Activated T-helper 2 cell treated with anti-CD3 and anti-CD28 coated beads, Interferon-gamma antibody, Interleukin-2, Interleukin-4, amounts not matched to agents 10 μg/mL and 5 μg/mL and 100 μg/mL, durations not matched to agents 14 hours and 24 hours and 36 hours (primary cell): Measurements from ENCODE around the gene POLR3A. TPM values are rescaled to one million over a fixed set of nuclear protein-coding genes. Genes with fewer than 3 reads are reported as not detected.

ENCODE experiments used
- DNase-seq: peaks from one replicate; pipeline ENCODE4 v3.0.0; 2021; ENCODE audit warnings: low spot score
- H3K27ac Mint-ChIP-seq: one replicate; pipeline ENCODE4 v1.8.0; 2021; ENCODE audit warnings: mixed read lengths
- H3K27me3 Mint-ChIP-seq: one replicate; pipeline ENCODE4 v1.8.0; 2021; ENCODE audit warnings: low read depth, mixed read lengths
- H3K36me3 Mint-ChIP-seq: one replicate; pipeline ENCODE4 v1.8.0; 2021; ENCODE audit warnings: low read depth, mixed read lengths
- H3K4me1 Mint-ChIP-seq: one replicate; pipeline ENCODE4 v1.8.0; 2021; ENCODE audit warnings: low read depth, mixed read lengths
- H3K4me3 Mint-ChIP-seq: one replicate; pipeline ENCODE4 v1.8.0; 2021; ENCODE audit warnings: low read depth, mild to moderate bottlenecking, moderate library complexity, mixed read lengths
- H3K9me3 Mint-ChIP-seq: one replicate; pipeline ENCODE4 v1.8.0; 2021; ENCODE audit warnings: mixed read lengths
- intact Hi-C: fragments of 100-400 bp; cut with micrococcal nuclease; formaldehyde crosslinking; loops from one replicate; pipeline ENCODE4 v1.15.1; 2023
- total RNA-seq: library from RNA; stranded (reverse); gene quantifications from 2 replicates; pipeline ENCODE4 v1.2.3, GENCODE V29; 2022

POLR3A gene
- total RNA-seq, 1 donor from 2014 or later = 23.5 TPM

DNA sequence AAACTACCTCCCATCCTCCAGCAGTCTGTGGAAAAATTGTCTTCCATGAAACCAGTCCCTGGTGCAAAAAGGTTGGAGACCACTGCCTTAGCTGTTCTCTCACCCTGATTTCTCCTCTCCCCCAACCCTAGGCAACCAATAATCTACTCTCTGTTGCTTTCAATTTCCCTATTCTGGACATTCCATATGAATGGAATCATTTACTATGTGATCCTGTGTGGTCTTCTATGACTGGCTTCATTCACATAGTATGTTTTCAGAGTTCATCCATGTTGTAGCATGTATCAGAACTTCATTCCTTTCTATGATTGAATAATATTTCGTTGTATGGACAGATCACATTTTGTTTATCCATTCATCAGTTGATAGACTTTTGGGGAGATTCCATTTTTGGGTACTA lies 64.5 kb downstream of the POLR3A start:
- peaks cover 13% of the 10 kb centered on the region for H3K9me3 Mint-ChIP-seq
- H3K4me3 Mint-ChIP-seq = no peak overlapping the region
- no peak for DNase-seq
- H3K27ac Mint-ChIP-seq = no peak overlapping the region
- H3K36me3 Mint-ChIP-seq = no peaks in the 10 kb centered on the region
- intact Hi-C loops = no loop called here
- no peaks in the 10 kb centered on the region for H3K27me3 Mint-ChIP-seq
- no peaks in the 10 kb centered on the region for H3K4me1 Mint-ChIP-seq

DNA sequence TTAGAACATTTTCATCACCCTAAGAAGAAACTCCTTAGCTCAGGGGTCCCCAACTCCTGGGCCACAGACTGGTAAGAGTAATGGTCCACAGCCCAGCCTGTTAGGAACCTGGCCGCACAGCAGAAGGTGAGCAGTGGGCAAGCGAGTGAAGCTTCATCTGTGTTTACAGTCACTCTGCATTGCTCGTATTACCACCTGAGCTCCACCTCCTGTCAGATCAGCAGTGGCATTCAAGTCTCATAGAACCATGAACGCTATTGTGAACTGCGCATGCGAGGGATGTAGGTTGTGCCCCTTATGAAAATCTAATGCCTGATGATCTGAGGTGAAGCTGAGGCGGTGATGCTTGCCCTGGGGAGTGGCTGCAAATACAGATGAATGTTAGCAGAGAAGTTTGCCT lies 65.4 kb downstream of the POLR3A start:
- Mint-ChIP-seq H3K4me1 (no peaks in the 10 kb centered on the region), H3K4me3 (no peak overlapping the region), H3K9me3 (peaks cover 13% of the 10 kb centered on the region), H3K27me3 (no peaks in the 10 kb centered on the region), H3K27ac (no peak overlapping the region), H3K36me3 (no peaks in the 10 kb centered on the region)
- no peak for DNase-seq
- intact Hi-C loops = no loop called here

DNA sequence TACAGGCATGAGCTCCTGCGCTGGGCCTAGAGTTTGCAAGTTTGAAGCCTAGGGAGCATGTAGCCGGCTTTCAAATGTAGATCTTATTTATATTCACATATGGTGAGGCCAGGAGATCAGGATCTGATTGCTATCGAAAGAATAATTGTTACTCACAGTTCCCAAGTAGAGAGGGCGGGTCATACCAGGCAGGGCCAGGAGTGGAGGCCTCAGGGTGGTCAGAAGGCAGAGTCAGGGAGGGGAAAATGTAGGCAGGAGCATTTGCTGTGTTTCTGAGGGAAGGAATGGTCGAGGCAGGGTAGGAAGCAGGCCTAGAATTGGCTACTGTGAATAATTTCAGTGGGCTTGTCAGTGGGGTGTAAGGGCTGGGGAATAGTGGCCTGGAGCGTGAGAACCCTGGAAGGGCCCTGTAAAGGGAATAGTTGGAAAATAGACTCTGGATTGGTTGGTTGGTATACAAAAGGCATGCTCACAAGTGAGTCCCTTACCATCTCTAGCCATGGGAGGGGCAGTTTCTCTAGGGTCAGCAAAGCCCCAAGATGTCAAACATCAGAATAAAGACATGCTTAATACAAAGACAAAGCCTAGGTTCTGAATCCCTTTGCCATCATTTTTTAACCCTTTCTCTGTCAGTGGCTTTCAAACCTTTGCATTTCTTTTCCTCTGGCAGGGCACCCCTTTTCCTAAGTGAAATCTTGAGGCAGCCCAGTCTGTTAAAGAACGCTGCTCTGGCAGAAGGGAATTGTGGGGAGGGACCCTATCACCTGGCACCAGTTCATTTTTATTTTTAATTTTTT lies 66.8 kb downstream of the POLR3A start:
- peaks cover 13% of the 10 kb centered on the region for H3K9me3 Mint-ChIP-seq
- H3K4me1 Mint-ChIP-seq = no peaks in the 10 kb centered on the region
- H3K27ac Mint-ChIP-seq = no peak overlapping the region
- DNase-seq = no peak
- intact Hi-C loops = no loop called here
- no peak overlapping the region for H3K4me3 Mint-ChIP-seq
- H3K27me3 Mint-ChIP-seq = no peaks in the 10 kb centered on the region
- H3K36me3 Mint-ChIP-seq = no peaks in the 10 kb centered on the region

DNA sequence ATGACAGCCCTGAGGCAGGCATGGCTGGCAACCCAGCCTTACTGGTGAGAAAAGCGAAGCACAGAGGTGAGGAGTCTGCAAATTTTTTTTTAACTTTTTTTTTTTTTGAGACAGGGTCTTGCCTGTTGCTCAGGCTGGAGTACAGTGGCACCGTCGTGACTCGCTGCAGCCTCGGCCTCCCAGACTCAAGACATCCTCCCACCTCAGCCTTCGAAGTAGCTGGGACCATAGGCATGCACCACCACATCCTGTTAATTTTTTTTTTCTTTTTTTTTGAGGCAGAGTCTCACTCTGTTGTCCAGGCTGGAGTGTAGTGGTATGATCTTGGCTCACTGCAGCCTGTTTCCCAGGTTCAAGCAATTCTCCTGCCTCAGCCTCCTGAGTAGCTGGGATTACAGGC lies 67.6 kb downstream of the POLR3A start:
- Mint-ChIP-seq H3K36me3 (no peaks in the 10 kb centered on the region), H3K4me3 (no peak overlapping the region), H3K4me1 (no peaks in the 10 kb centered on the region), H3K27me3 (no peaks in the 10 kb centered on the region), H3K27ac (no peak overlapping the region), H3K9me3 (peaks cover 13% of the 10 kb centered on the region)
- intact Hi-C loops = no loop called here
- no peak for DNase-seq

GRCh38 chr10:77960829-77961329 lies 68.4 kb downstream of the POLR3A start:
- no peak for DNase-seq
- H3K4me3 Mint-ChIP-seq = no peak overlapping the region
- no peaks in the 10 kb centered on the region for H3K4me1 Mint-ChIP-seq
- H3K36me3 Mint-ChIP-seq = no peaks in the 10 kb centered on the region
- H3K27me3 Mint-ChIP-seq = no peaks in the 10 kb centered on the region
- H3K9me3 Mint-ChIP-seq = peaks cover 13% of the 10 kb centered on the region
- H3K27ac Mint-ChIP-seq = no peak overlapping the region
- intact Hi-C loops = no loop called here

- Mint-ChIP-seq H3K4me1 (no peaks in the 10 kb centered on the region), H3K9me3 (peaks cover 12% of the 10 kb centered on the region), H3K27me3 (peaks cover under 1% of the 10 kb centered on the region), H3K27ac (no peak overlapping the region), H3K4me3 (no peak overlapping the region), H3K36me3 (no peaks in the 10 kb centered on the region)
- no peak for DNase-seq
- intact Hi-C loops = no loop called here
These were observed 69.3 kb downstream of the POLR3A start for GRCh38 chr10:77959887-77960455.

GRCh38 chr10:77959384-77959783 lies 69.9 kb downstream of the POLR3A start:
- H3K4me3 Mint-ChIP-seq = no peak overlapping the region
- DNase-seq = no peak
- intact Hi-C loops = no loop called here
- H3K4me1 Mint-ChIP-seq = no peaks in the 10 kb centered on the region
- H3K36me3 Mint-ChIP-seq = no peaks in the 10 kb centered on the region
- H3K27me3 Mint-ChIP-seq = peaks cover 2% of the 10 kb centered on the region
- H3K27ac Mint-ChIP-seq = no peak overlapping the region
- H3K9me3 Mint-ChIP-seq = peaks cover 8% of the 10 kb centered on the region

DNA sequence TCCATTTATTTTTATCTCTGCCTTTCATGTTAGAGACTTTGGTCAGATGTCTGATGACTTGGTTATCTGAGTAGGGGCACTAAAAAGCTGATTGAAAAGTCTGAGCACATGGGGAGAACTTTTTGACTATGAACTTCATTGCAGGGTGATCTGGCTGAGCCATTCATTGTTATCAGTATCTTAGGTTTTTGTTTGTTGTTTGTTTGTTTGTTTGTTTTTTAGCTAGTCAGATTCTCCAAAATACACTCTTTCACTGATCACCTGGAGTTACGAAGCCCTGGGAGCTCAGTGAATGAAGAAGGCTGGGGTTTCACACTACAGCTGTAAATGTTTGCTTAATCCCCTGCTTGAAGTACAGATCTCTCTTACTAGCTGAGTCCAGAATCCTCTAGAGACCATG lies 74.2 kb downstream of the POLR3A start:
- Mint-ChIP-seq H3K27me3 (peaks cover 2% of the 10 kb centered on the region), H3K4me3 (no peak overlapping the region), H3K9me3 (peaks cover 20% of the 10 kb centered on the region), H3K27ac (no peak overlapping the region), H3K36me3 (peaks cover 4% of the 10 kb centered on the region), H3K4me1 (no peaks in the 10 kb centered on the region)
- DNase-seq = no peak
- intact Hi-C loops = no loop called here

GRCh38 chr10:77949167-77949566 lies 80.1 kb downstream of the POLR3A start:
- H3K9me3 Mint-ChIP-seq = peaks cover 20% of the 10 kb centered on the region
- no peak overlapping the region for H3K4me3 Mint-ChIP-seq
- no peaks in the 10 kb centered on the region for H3K27me3 Mint-ChIP-seq
- H3K4me1 Mint-ChIP-seq = no peaks in the 10 kb centered on the region
- no peak overlapping the region for H3K27ac Mint-ChIP-seq
- intact Hi-C loops = no loop called here
- peaks cover 4% of the 10 kb centered on the region for H3K36me3 Mint-ChIP-seq
- no peak for DNase-seq

GRCh38 chr10:77946084-77946483 lies 83.2 kb downstream of the POLR3A start:
- Mint-ChIP-seq H3K27ac (no peak overlapping the region), H3K36me3 (peaks cover 4% of the 10 kb centered on the region), H3K27me3 (no peaks in the 10 kb centered on the region), H3K9me3 (peaks cover 9% of the 10 kb centered on the region), H3K4me1 (no peaks in the 10 kb centered on the region), H3K4me3 (no peak overlapping the region)
- intact Hi-C loops = no loop called here
- DNase-seq = no peak

GRCh38 chr10:77944519-77944918 lies 84.8 kb downstream of the POLR3A start:
- no peaks in the 10 kb centered on the region for H3K36me3 Mint-ChIP-seq
- peaks cover 2% of the 10 kb centered on the region for H3K27me3 Mint-ChIP-seq
- H3K4me3 Mint-ChIP-seq = no peak overlapping the region

DNA sequence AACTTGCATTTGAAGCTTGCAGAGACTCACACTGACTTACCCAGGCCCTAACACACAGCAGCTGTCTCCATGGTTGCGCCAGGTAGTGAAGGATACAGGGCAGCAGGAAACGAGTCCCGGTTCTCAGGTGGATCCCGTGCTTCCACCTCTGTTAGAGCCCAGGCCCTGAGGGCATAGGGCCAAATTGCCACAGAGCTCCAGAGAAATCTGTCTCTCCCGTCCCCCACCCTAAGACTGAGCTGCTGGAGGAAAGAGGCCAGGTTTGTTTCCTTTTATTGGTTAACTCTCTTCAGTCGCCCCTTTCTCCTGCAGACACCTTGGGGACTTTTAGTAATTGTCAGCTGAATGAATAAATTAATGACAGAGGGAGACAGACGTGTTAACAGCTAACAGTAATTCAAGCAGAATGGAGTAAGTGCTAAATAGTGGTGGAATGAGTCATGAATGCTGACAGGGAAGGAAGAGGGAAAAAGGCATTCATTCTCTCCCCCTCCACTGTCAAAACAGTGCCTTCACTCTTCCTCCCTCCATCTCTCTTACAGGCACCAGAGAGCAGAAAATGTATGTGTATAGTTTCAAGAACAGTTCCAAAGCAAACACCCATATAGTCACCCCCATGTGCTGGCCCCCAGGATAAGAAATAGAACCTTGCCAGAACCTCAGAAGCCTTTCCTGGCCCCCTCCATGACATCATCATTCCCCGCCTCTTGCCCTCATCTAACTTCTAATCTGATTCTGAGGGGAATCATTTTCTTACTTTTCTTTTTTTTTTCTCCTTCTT lies 86.0 kb downstream of the POLR3A start:
- DNase-seq = no peak
- Mint-ChIP-seq H3K9me3 (no peaks in the 10 kb centered on the region), H3K36me3 (no peaks in the 10 kb centered on the region), H3K27ac (no peak overlapping the region), H3K4me3 (no peak overlapping the region), H3K27me3 (peaks cover 2% of the 10 kb centered on the region), H3K4me1 (no peaks in the 10 kb centered on the region)
- intact Hi-C loops = no loop called here

More at GRCh38 chr10:77944519-77944918, 84.8 kb downstream of the POLR3A start:
- Mint-ChIP-seq H3K4me1 (no peaks in the 10 kb centered on the region), H3K27ac (no peak overlapping the region), H3K9me3 (no peaks in the 10 kb centered on the region)
- intact Hi-C loops = no loop called here
- DNase-seq = no peak

GRCh38 chr10:77941790-77942189 lies 87.5 kb downstream of the POLR3A start:
- intact Hi-C loops = no loop called here
- no peaks in the 10 kb centered on the region for H3K4me1 Mint-ChIP-seq
- H3K4me3 Mint-ChIP-seq = no peak overlapping the region
- peaks cover 2% of the 10 kb centered on the region for H3K27me3 Mint-ChIP-seq
- no peak overlapping the region for H3K27ac Mint-ChIP-seq
- no peak for DNase-seq
- H3K9me3 Mint-ChIP-seq = no peaks in the 10 kb centered on the region
- H3K36me3 Mint-ChIP-seq = no peaks in the 10 kb centered on the region
